ENCODE results near the gene PLA2G2A.

DNA sequence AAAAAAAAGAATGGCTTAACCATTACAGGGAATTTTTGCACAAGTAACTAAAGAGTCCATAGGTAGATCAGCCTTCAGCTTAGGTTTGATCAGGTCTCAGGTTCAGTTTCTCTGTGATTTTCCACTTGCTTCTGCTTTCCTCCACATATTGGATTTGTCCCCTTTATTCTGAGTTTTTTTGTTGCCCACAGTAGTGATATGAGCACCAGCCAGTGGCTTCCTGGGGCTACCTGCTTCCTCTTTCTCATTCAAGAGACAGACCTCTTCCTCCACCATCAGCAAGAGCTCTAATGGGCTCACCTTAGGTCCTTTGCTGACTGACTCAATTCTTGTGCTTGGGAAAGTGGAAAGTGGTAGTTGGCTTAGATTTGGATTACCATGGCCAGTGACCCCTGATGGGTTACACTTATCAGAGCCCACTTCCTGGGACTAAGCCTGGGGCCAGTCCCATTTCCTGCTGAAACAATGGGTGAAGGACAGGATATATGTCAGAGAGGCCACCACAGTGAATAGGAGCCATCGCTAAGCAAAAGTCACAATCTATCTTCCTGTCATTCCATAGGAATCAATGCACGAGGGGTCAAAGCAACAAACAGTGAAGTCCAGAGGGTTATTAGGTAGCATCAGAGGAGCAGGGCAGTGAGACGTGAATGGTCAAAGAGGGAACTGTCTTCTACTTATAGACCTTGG, 43.2 kb downstream of the PLA2G2A start:
- TF ChIP-seq CTCF (optimal IDR thresholded peaks at IDR 0.05 in 1 of 3, IDR thresholded peaks at IDR 0.05 in 1 of 3, conservative IDR thresholded peaks at IDR 0.05 in 1 of 3; ENCODE audit: extremely low read depth in 1 of 3, insufficient read depth in 2 of 3, low read length in 3 of 3) (no peak), EZH2 (IDR thresholded peaks at IDR 0.05; ENCODE audit: low read length) (no peak)
